GM12801 (cell line): Measurements from ENCODE around the gene LRP1.

Experiments used
- TF ChIP-seq, protein P1 (sequence below): IDR thresholded peaks from one replicate; pipeline ENCODE4 v1.5.1; 2011; ENCODE audit warnings: control low read depth; ENCODE audit not compliant: insufficient read length; ENCODE audit errors: extremely low read depth

LRP1 gene

DNA sequence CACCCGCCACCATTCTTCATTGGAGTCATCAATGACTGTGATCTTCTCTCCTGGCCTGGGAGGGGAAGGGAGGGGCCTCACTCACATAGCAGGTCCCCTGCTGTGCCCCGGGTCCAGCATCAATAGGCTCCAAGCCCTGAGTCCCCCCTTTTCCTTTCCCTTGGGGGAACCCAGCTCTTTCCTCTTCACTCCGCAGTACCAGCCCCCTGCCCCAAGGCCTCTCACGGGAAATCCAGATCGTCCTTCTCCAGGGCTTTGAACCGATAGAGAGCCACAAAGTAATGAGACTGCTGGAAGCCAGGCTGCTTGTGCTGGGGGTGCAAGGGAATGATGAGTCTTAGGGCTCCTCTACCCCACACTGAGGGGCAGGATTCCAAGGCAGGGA lies 116.0 kb downstream of the LRP1 start:
- TF ChIP-seq, protein P1, sequence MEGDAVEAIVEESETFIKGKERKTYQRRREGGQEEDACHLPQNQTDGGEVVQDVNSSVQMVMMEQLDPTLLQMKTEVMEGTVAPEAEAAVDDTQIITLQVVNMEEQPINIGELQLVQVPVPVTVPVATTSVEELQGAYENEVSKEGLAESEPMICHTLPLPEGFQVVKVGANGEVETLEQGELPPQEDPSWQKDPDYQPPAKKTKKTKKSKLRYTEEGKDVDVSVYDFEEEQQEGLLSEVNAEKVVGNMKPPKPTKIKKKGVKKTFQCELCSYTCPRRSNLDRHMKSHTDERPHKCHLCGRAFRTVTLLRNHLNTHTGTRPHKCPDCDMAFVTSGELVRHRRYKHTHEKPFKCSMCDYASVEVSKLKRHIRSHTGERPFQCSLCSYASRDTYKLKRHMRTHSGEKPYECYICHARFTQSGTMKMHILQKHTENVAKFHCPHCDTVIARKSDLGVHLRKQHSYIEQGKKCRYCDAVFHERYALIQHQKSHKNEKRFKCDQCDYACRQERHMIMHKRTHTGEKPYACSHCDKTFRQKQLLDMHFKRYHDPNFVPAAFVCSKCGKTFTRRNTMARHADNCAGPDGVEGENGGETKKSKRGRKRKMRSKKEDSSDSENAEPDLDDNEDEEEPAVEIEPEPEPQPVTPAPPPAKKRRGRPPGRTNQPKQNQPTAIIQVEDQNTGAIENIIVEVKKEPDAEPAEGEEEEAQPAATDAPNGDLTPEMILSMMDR, result no peak

DNA sequence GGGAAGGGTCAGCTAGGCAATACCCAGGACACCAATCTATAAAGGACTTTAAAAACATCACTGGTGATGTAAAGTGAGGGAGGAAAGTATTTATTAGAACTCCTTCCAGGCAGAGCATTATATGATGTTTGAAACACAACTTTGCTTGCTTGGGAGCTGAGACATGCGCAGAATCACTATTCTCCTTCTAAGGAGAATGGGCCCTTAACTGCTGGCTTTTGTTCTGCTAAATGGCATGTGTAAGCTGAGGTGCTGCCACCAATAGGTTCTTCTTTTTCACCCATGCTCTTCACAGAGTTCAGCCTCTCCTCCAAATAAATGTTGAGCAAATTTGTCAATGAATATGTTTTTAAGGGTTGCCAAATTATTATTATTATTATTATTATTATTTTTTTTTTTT lies 118.8 kb downstream of the LRP1 start:
- TF ChIP-seq, protein P1, result no peak

DNA sequence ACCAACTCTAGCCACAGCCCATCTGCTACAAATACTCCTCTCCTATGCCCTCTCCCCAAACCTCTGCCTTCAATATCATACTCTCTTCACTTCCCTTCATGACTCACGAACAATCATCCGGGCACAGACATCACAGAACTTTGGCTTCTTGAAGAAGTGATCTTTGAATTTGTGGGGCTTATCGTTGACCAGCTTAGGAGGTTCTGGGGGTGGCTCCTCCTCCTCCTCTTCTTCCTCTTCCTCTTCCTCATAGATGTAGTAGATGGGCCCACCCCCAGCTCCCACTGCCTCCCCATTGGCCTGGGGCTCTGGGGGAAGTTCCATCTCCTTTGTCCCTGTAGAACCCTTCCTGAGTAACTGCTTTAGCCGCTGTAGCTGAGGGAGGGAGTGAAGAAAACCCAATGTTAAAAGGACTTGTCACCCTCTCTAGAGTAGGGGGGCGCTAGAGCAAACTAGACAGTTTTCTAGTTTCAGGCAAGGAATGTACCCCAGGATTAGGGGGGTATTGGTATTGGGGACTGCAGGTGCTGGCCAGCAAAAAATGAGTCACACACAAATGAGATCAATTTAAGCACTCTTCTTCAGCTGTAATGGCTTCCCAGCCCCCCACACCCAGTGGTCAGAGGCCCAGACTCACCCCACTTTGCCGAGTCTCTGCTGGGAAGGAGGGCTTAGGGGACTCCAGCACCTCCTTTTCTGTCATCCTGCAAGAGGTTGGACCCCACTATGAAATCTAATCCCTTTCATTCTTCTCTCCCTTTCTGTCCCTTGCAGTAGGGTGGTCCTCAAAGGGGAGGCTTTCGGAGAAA lies 120.9 kb downstream of the LRP1 start:
- TF ChIP-seq, protein P1, result no peak

DNA sequence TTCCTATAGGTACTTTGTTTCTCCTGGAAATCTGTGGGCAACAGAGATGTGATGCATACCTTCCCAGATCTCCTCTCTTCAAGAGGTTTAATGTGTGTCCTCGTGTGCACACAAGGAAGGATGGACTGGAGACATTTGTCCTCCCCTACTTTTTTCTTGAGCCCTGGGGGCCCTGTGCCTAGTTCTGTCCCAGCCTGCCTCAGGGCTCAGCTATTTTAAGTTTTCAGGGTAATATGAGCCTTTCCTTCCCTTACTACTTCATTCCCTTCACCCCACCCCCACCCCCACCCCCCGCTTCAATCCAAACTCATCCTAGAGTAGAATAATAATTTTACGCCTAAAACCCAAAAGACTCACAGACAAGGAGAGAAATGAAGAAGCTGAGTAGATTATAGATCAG lies 122.3 kb downstream of the LRP1 start:
- TF ChIP-seq, protein P1, result no peak

DNA sequence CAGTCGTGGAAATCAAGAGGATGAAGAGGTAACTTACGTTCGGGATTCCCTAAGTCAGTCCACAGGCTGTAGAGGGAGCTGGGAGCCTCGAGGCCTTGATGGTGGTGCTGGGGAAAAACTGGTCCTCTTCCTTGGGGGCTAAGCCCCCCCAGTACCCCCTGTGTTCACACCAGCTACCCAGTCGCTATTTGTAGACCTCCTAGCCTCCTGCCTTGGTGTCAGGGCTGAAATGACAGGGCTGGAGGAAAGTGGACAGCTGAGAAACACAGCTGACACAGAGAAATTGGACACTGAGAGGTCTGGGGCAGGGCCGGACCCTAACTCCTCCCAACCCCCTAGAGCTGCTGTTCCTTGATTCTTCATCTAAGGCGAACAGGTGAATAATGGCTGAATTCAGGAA lies 122.7 kb downstream of the LRP1 start, which contains the start of gene STAC3:
STAC3 (minus strand) TSS at position 232 of the 400 bp plus-strand sequence. CDS start 1,551 bp downstream, outside the sequence.
- TF ChIP-seq, protein P1, result no peak

DNA sequence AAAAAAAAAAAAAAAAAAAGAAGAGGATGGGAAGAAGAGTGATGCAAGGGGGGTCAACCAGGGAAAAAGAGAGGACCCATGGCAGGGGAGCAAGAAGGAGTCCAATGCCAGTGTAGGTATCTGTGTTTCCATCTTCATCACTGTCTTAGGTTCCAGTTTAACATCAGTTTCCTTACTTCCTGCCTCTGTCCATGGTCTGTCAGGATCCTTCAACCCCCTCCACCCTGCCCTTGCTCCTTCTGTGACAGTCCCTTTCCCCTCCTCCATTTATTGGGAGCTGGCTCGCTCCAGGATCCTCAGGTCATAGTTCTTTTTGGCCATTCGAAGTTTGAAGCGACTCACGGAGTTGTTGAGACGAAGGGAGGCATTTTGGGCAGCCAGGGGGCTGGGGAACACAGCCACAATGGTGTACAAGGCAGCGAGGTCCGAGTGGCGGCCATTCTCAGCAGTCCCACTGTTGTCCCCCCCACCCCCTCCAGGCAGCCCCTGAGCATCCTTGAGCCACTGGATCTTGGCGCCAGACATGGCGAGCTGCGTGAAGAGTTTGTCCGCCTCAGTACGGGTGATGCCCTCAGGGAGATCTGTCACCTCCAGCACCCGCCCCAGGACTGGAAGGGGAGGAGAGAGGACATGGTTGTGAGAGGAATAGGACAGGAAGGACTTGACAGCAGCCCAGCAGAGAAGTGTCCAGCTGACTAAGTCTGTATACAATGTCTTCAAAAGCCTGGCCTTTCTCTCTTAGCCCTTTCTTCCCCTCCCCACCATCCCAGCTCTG lies 126.4 kb downstream of the LRP1 start:
- TF ChIP-seq, protein P1, result no peak

DNA sequence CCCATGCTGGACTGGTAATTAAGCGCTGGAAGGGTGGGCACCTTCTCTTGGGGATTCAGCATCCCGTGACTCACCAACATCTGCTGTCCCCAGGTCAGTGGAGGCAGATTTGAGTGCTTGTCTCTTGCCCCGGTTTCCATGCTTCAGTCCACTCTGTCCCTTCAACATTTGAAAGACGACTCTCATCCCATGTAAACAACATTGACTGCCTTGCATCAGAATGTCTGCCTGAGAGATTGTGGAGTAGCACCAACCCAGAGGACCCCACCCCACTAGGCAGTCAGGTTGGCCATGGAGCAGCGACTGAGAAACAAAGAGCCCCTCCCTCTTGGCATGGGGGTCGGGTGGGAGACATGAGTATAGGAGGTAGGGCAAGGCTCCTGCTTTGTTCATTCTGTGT lies 127.6 kb downstream of the LRP1 start:
- TF ChIP-seq, protein P1, result no peak
